Mesenteric fat pad (tissue), 1 donor: ENCODE results near the gene RSRP1. TPM values are rescaled to one million over a fixed set of nuclear protein-coding genes. Genes with fewer than 3 reads are reported as not detected.
"Not testable (repeated sequence)": the region's sequence is repeated elsewhere in the genome, so short reads cannot be mapped to it uniquely, and the experiment has no call there.

Source experiments
- DNase-seq: peaks from one replicate; pipeline ENCODE4 v3.0.0-alpha.2; 2020; ENCODE audit warnings: low spot score
- total RNA-seq: library from RNA; stranded (reverse); fragmentation: NEBNext Ultra II Directional; extraction: Animal tissue kit (Norgen Biotek cat#: 25700); gene quantifications from one replicate; pipeline ENCODE4 v1.2.1, GENCODE V29; 2021
- donor health status: DM: yes; HTN: yes; CAD: no.

RSRP1 gene
- total RNA-seq, 1 donor from 2014 or later, result 44.1 TPM

- DNase-seq, result no peak
These were observed 9.9 kb upstream of the RSRP1 start for GRCh38 chr1:25257196-25257595.

- DNase-seq, result no peak
These were observed 9.3 kb upstream of the RSRP1 start for GRCh38 chr1:25256578-25256965.

- DNase-seq, result no peak
These were observed 8.7 kb upstream of the RSRP1 start for GRCh38 chr1:25255706-25256577.

GRCh38 chr1:25253911-25254310 is 6.7 kb upstream of the RSRP1 start:
- DNase-seq, result no peak

GRCh38 chr1:25247829-25248754 is 838 bp upstream of the RSRP1 start:
- no peak for DNase-seq

GRCh38 chr1:25246600-25247023 is 642 bp downstream of the RSRP1 start:
- DNase-seq, result peak; percentile 89

GRCh38 chr1:25245809-25246599 is 1.2 kb downstream of the RSRP1 start:
- DNase-seq, result no peak

GRCh38 chr1:25245393-25245792 is 1.9 kb downstream of the RSRP1 start:
- DNase-seq, result no peak

- DNase-seq, result no peak
These were observed 3.3 kb downstream of the RSRP1 start for GRCh38 chr1:25243907-25244306.

- peak; percentile 96 for DNase-seq
These were observed 7.3 kb downstream of the RSRP1 start for GRCh38 chr1:25239681-25240541.

GRCh38 chr1:25238046-25238445 is 9.2 kb downstream of the RSRP1 start:
- no peak for DNase-seq

GRCh38 chr1:25236261-25236660 is 11.0 kb downstream of the RSRP1 start:
- not testable (repeated sequence) for DNase-seq

GRCh38 chr1:25235411-25235810 is 11.8 kb downstream of the RSRP1 start:
- DNase-seq, result not testable (repeated sequence)

- DNase-seq, result no peak
These were observed 14.1 kb downstream of the RSRP1 start for GRCh38 chr1:25232866-25233784.

- peak; percentile 93 for DNase-seq
These were observed 15.0 kb downstream of the RSRP1 start, which contains the start of gene SYF2 for GRCh38 chr1:25232027-25232865. TSS of gene SYF2 (minus strand) at chr1:25232502. CDS start at chr1:25232467, 35 bp downstream.

GRCh38 chr1:25223471-25223870 is 23.8 kb downstream of the RSRP1 start:
- DNase-seq, result no peak

- DNase-seq, result no peak
These were observed 24.6 kb downstream of the RSRP1 start for GRCh38 chr1:25222606-25223005.

- DNase-seq, result no peak
These were observed 26.6 kb downstream of the RSRP1 start for GRCh38 chr1:25220666-25221065.
